DMS153 treated with DMSO at 0.1 percent for 48 hours (cell line): ENCODE data around the gene FCMR.
"Not testable (repeated sequence)": the region's sequence is repeated elsewhere in the genome, so short reads cannot be mapped to it uniquely, and the experiment has no call there.

Experiments used
- DNase-seq: peaks from one replicate; lab custom pipeline; 2025; ENCODE audit not compliant: unreplicated experiment; lab: John Stamatoyannopoulos, UW

The FCMR gene

GRCh38 chr1:206880314-206880713 is 41.4 kb downstream of the FCMR start:
- DNase-seq: no peak

- no peak for DNase-seq
Measured at GRCh38 chr1:206878456-206878855, 43.3 kb downstream of the FCMR start.

- no peak for DNase-seq
Measured at GRCh38 chr1:206875752-206876377, 45.9 kb downstream of the FCMR start.

- no peak for DNase-seq
Measured at GRCh38 chr1:206873603-206874188, 48.0 kb downstream of the FCMR start.

GRCh38 chr1:206872139-206872538 is 49.6 kb downstream of the FCMR start:
- DNase-seq: no peak

GRCh38 chr1:206868264-206868663 is 53.5 kb downstream of the FCMR start:
- no peak for DNase-seq

GRCh38 chr1:206867716-206868115 is 54.0 kb downstream of the FCMR start:
- no peak for DNase-seq

GRCh38 chr1:206867239-206867638 is 54.5 kb downstream of the FCMR start:
- no peak for DNase-seq

GRCh38 chr1:206866062-206866461 is 55.7 kb downstream of the FCMR start:
- no peak for DNase-seq

GRCh38 chr1:206864939-206865671 is 56.6 kb downstream of the FCMR start, which contains the start of gene IL20:
Gene IL20 (plus strand): TSS chr1:206865623. CDS start chr1:206865853, 230 bp downstream.
- DNase-seq: peak; percentile 67

GRCh38 chr1:206863266-206863665 is 58.5 kb downstream of the FCMR start:
- no peak for DNase-seq

GRCh38 chr1:206860165-206860564 is 61.6 kb downstream of the FCMR start:
- no peak for DNase-seq

GRCh38 chr1:206859082-206859521 is 62.6 kb downstream of the FCMR start:
- no peak for DNase-seq

- no peak for DNase-seq
Measured at GRCh38 chr1:206856674-206857464, 64.9 kb downstream of the FCMR start.

- DNase-seq: no peak
Measured at GRCh38 chr1:206855859-206856258, 65.9 kb downstream of the FCMR start.

- DNase-seq: no peak
Measured at GRCh38 chr1:206854401-206855129, 67.2 kb downstream of the FCMR start.

GRCh38 chr1:206853696-206854095 is 68.0 kb downstream of the FCMR start:
- DNase-seq: not testable (repeated sequence)
